HG03066 (cell line): ENCODE measurements around the gene FOXJ3.
A peak's percentile ranks its signal among the peaks of the same experiment; 100 is the strongest.

Source experiments
- ATAC-seq: cut with Tn5 transposase; IDR thresholded peaks from one replicate; pipeline ENCODE4 v1.9.1; 2021; ENCODE audit warnings: low read depth; ENCODE audit not compliant: unreplicated experiment

Gene FOXJ3

DNA sequence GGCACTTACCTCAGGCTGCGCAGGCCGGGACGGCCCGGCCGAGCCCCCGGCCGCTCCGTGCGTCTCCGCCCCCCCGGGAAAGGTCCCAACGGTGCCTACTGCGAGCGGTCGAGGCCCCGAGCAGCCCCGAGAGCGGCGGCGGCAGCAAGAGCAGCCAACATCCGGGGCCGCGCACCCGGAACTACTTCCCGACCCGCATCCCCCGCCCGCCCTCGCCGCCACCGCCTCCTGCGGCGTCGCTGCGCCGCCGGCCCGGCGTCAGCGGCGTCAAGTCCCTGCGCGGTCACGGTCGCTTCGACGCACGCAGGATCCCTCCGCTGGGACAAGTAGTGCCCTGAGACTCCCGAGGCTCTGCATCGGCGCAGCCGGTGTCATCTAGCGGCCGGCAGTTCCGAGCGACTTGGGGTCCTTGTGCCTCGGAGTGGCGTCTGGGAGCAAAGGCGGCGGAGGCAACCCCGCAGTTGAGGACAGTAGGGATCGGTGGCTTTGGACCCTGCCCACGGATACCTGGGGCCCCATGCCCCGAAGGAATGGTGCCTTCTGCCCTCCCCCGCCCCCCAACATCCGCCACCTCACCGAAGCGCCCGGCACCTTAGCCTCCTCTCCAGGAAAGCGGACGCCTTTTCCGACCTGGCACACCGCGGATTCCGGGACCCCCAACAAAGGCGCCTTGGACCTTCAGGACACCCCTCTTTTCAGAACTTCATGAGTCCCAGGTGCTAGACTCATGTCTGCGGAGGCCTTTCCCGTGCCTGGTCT, at the start of gene FOXJ3:
FOXJ3 (minus strand) TSS at position 186 of the 759 bp plus-strand sequence. CDS start 24,142 bp downstream, outside the sequence.
- ATAC-seq = peak; percentile 63

DNA sequence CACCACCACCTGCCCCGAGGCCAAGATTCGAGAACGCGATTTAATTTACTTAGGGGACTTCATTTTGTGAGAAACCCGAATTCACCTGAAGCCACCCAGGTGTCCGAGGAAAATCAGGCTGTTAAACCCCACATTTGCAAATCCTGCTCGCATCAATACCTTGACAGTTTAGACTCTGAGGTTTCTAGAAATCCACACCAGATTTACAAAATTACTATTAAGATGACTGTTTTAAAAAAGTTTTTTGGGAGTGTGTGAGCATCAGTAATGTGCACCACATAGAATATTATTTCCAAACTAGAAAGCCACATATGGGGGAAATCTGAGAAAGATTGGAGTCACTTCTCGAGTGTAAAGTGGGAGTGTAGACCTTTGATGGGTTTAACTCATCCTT, 46.2 kb upstream of the FOXJ3 start:
- no peak for ATAC-seq

DNA sequence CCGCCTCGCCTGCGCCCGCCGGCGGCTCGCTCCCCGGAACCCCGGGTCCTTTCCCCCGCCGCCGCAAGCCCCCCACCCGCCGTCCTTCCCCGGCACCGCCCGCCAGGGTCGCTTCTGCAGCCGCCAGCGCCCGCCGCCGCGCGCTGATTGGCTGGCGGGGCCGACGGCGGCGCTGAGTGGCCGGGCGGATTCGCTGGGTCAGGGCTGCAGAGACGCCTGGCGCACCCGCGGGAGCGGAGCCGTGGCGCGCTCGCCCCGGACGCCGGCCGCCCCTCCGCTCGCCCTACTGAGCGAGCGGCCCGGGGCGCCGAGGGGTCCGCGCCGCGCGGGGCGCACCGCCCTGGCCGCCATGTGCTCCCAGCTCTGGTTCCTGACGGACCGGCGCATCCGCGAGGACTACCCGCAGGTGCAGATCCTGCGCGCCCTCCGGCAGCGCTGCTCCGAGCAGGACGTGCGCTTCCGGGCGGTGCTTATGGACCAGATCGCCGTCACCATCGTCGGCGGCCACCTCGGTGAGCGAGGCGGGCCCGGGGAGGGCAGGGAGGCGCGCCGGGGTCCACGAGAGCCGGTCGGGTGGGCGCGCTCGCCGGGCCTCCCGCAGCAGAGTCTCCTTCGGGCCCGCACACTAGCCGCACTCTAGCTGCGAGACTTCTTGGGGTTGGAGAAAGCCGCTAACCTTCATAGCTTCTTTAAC, 45.7 kb upstream of the FOXJ3 start, which contains the start of gene RIMKLA:
RIMKLA (plus strand) TSS at position 207 of the 694 bp plus-strand sequence; CDS start at position 350, 143 bp downstream.
- peak; percentile 79 for ATAC-seq

DNA sequence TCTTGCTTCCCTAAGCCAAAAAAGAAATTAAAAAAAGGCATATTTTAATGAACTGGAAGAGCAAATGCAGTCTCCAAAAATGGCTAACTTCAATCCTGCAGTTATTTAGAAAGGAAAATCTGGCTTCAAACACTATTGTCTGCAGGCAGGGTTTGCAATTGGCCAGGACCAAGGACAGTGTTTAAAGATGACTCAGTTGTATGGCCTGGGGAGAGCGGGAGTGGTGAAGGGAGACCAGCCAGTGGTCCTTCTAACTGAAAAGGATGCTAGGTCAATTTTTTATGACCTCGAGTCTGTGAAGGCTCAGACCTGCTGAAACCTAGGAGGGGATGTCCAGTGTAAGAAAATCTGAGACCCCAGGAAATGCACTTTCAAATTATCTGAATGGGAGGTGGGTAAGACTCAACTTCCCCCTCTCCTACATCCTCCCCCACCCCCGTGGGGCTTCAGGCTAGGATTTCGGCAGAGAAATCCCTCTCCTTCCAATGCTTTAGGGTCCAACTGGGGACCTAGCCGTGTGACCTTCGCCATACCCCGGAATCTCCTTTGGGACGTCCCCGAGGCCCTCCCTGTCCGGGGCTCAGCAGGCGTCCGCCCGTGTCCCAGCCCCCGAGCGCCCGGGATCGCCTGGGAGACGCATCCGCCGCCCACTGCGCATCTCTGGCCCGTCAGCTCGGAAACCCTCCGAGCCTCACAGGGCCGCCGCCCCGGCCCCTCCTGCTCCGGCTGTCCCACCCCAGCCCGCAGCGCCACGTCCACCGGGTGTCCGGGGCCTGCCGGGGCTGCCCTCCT, 45.0 kb upstream of the FOXJ3 start:
- peak; percentile 60 for ATAC-seq

DNA sequence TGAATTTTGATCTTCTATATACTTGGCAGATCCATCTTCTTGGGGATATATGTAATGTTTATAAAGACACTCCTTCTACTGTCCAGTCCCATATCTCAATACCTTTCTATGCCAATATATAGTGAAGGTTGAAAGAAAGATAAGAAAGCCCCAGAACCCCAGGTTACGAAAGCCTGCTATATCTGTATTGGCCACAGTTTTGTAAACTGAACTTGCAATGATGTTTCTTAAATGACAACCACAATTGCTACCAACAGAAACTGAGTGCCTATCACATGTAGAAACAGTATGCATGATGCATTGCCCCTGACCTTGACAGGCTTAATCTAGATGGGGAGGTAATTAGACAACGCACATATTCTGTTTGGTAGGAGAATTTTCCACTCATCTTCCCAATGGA, 37.8 kb upstream of the FOXJ3 start:
- no peak for ATAC-seq

DNA sequence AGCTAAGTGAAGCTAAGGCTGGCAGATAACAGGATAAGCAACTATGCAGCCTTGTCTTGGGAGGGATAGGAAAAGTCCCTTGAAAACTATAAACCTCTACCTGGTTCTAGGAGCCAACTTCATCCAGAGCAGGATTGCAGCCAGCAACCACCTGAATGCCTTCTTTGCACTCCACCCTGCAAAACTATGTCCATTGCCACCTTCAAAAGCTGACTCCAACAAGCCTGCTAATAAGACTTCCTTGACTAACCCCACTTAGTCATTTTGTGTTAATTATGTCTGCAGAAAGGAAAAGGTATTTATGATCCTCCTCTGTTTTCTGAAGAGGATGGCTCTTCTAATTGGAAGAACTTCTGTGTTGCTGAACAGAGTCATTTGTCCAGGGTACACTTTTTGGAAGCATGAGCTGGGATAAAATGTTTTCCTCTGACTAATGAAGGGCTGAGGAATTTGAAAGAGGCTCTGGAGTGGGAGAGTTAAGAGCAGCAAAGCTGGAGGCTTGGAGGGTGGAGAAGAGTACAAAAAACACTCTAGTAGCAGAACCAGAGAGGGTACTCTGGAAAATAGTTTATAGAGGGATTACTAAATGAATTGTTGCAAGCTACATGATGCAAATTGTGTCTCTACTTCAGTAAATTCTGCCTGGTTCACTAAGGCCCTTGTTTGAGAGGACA, 36.0 kb upstream of the FOXJ3 start:
- no peak for ATAC-seq

DNA sequence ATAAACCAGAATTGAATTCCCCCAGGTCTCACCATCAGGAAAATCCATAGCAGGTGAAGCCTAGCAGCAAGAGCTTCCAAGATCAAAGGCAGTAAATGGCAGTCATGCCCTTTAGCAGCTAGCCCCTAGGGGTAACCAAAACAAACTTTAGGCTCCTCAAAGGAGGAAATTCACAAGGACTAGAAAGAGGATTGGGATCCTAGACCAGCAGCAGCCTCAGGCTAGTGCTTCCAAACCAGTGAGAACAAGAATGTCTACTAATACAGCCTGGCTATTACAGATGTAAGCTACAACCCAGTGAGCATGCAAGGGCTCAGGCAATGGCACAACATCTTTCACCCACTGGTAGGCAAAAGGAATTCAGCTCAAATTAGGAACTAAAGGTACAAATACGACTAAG, 34.4 kb upstream of the FOXJ3 start:
- ATAC-seq = no peak

DNA sequence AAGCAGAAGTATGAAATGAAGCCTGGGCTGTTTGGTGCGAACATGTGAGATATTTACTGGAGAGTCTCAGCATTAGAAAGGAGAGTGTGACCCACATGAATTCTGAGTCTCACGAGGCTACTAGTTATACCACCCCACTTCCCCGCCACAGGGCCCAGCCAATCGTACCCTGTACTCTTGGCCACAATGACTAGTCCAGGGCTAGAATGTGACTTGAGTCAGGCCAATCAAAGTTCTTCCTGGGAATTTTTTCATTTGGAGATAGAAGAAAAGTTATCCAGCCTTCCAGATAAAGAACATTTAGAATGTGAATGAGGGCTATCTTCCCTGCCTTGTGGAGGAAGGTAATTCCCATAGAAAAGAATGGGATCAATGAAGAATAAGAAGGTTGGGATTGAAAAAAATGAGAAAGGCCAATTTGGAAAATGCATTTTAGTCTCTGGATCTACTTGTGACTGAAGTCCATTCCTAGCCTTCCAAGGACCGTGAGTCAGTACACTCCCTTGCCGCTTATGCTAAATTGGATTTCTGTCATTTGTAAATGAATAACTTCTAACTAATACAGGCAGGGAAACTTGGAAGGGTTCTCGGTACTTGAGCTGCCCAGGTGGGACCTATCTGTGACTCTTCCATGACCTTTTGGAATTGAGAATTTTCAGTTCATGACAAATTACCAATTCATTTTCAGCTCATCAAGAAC, 33.2 kb upstream of the FOXJ3 start:
- no peak for ATAC-seq

DNA sequence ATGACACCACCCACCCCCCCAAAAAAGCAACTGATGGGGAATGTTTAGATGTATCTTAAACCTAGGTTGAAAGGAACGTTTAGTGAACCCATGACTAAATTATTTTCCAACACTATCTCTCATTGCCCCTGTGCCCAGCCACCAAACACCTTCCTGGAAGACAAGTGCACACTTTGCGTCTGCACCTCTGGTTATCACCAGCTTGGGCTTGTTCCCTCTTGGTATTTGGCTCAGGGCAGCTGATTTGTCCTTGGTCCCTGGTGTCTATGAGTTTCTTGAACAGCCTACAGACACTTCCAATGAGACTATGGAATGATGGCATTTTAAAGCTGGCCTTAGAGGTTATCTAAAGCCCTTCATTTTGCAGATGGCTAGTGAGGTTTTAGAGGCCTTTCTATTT, 30.1 kb upstream of the FOXJ3 start:
- no peak for ATAC-seq

DNA sequence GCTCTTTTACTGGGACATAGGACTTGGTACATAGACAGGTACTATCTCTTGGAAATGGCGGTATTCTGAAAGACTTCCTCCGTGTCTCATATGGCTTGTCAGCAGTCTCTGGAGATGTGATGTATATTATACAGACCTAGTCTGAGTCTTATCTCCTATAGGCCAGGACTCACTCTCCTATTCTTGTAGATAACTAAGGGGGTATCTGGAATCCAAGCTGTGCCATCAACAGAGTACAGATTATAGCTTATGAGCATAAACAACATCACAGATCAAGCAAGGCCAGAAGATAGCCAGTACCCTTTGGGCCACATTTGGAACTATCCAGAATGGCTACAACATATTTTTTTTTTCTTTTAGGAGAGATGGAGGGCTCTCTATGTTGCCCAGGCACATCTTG, 29.5 kb upstream of the FOXJ3 start:
- no peak for ATAC-seq

DNA sequence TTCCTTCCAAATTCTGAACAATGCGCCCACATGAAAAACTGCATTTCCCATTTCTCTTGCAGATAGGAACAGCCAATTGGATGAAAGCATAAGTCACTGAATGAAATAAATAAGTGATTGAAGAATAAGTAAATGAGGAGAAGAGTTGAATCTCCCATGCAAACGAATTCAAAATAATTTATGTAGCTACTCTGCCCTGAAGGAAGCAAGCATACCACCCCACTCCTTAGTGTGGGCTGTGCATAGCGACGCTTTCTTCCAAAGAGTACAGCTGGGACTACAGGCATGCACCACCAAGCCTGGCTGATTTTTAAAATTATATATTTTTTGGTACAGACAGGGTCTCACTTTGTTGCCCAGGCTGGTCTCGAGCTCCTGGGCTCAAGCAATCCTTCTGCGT, 29.1 kb upstream of the FOXJ3 start:
- no peak for ATAC-seq

DNA sequence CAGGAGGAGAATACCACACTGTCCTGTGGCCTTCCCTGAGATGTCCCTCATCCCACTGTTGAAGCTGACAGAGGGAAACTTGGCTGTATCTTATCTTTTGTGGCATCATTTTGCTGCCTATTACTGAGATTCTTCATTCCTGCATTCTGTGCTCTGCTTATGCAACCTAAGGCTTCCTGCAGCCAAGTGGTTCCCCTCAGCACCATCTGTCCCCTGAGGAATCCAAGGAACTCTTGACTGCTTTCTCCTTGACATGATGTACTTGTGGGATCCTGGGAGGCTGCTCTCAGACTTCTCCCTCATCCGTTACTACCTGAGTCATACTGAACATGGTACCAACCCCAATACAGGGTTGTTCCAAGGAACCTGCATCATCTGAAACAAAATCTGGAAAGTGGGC, 24.4 kb upstream of the FOXJ3 start:
- ATAC-seq = no peak

DNA sequence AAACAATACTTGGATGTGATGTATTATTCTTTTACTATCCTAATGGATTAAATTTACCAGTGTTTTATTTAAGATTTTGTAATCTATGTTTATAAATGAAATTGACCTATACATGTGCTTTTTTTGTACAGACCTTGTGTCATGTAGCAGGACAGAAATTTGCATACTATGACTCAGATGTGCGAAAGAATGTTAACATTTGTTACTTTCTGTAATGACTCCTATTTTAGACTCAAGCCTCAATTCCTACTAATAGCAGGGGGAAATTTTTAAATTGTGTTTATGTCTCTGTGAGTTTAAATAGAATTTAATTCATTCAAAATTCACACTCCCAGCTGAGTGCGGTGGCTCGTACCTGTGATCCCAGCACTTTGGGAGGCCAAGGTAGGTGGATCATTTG, 23.8 kb upstream of the FOXJ3 start:
- peak; percentile 78 for ATAC-seq

DNA sequence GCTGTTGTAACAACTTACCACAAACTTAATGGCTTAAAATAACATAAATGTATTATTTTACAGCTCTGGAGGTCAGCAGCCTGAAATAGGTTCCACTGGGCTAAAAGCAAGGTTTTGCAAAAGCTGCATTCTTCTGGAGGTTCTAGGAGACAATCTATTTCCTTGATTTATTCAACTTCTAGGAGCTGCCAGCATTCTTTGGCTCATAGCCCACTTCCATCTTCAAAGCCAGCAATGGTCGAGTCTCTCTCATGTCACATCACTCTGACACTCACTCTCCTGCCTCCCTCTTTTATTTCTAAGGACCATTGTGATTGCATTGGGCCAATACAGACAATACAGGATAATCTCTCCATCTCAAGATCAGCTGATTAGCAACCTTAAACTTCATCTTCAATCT, 15.1 kb upstream of the FOXJ3 start:
- no peak for ATAC-seq

DNA sequence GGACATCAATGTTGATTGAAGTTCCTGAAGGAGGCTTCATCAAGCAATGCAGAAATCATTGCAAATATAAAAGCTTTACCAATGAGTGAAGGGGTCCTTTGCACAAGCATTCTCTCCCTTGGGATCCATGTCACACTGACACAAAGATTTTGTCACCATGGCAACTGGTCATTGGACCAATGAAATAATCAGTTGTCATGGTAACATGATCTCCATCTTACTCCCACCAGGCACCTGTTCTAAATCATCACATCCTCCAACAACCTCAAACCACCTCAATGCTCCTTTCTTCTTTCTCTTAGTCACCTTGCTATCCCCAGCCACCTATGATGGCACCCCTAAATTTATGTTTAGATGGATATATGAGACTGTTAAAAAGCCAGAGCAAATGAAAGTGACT, 13.5 kb upstream of the FOXJ3 start:
- ATAC-seq = no peak

DNA sequence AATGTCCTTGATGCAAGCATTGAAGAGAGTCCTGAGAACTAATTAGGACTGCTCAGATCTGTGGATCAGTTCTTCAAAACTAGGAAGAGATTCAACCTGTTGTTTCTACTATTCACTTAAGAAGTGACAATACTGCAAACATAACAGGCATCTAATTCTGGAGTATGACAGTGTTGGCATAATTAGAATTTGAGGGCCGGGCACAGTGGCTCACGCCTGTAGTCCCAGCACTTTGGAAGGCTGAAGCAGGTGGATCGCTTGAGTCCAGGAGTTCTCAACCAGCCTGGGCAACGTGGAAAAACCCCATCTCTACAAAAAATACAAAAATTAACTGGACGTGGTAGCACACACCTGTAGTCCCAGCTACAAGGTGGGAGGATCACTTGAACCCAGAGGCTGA, 8.0 kb upstream of the FOXJ3 start:
- no peak for ATAC-seq

DNA sequence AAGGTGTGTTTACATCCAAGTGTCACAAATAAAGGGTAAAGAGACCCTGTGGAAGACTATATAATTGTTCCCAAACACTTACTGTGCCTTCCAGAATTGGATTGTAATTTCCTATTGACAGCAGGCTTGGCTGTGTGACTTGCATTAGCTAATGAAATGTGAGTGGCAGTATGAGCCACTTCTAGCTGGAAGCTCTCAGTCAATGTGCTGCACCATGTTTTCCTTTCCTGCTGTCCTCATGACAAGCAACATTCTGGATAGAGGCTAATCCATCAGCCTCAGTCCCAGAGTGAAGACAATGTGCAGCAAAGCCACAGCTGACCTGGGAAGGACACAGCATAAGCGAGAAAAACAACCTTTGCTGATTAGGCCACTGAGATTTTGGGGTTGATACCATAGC, 5.9 kb upstream of the FOXJ3 start:
- no peak for ATAC-seq

DNA sequence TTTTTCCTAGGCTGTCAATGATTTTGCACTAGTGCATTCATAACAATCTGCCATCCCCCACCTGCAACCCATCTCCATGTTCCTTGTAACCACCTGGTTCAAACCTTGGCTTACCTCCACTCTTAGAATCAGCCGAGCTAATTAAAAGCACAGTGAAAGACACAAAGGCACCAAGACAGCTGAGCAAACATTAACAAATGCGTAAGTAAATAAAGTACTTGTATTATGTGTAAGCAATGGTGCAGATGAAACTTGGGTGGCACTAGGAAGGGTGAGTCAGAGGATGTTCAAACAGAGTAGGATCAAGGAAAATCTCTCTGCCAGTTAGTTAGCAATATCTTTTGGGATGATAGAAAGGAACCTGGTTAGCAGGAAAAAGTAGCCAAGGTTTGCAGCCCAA, 5.1 kb upstream of the FOXJ3 start:
- no peak for ATAC-seq

DNA sequence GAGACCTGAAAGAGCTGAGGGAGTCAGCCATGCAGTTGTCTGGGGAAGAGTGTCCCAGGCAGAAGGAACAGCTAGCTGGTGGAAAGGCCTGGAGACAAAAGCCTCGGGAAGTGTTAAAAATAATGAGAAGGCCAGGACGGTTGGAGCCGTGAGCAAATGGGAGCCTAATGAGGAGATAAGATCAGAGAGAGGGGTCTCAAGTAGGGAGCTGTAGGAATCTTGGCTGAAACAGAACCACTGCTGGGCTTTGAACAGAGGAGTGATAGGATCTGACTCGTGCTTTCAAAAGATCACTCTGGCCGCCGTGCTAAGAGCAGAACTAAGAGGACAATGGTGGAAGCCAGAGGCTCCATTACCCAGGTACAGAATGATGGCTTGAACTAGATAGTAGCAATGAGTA, 1.9 kb upstream of the FOXJ3 start:
- ATAC-seq = no peak

DNA sequence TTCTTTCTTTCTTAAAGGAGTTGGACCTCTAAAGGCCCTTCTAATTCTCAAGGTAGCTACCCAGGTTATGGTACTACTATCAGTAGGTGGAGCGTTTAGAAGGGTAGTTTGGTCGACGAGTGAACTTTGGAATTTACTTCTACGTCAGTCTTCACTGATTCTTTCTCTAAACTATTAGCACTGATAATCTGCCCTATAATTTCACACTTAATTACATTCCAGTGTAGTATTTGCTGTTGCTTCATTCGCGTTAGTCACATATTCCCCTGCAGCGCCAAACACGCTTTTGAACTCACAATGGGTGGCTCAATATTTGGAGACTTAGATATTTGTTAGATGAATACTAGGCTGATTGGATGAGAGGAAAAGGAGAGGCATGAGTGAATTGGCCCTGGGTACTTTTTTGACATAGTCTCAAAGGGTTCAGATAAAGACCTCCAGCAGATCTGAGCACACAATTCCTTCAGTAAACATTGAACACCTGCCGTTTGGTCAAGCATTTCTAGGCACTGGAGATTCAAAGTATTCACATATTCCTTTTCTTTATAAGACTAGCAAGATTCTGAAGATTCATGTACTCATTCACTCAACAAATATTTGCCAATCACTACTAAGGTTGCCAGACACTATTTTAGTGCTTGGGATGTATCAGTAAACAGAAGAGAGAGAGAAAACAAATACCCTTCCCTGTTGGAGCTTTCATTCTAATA, 929 bp upstream of the FOXJ3 start:
- no peak for ATAC-seq
